Epithelial cell of proximal tubule (primary cell): ENCODE measurements around the gene OXCT2. TPM values are rescaled to one million over a fixed set of nuclear protein-coding genes. Genes with fewer than 3 reads are reported as not detected.
"Not testable (repeated sequence)": the region's sequence is repeated elsewhere in the genome, so short reads cannot be mapped to it uniquely, and the experiment has no call there.

Experiments used
- DNase-seq: peaks from one replicate; pipeline ENCODE4 v3.0.0-alpha.2; 2011; ENCODE audit warnings: low read depth
- H3K4me3 ChIP-seq: 2 replicates; pipeline ENCODE4 v1.5.1; 2011; ENCODE audit warnings: low read depth, mild to moderate bottlenecking, low read length
- CTCF ChIP-seq: conservative IDR thresholded peaks from 2 replicates; pipeline ENCODE4 v1.5.1; 2012; ENCODE audit warnings: low read depth, mild to moderate bottlenecking, low read length
- total RNA-seq: library from RNA; depleted of rRNA; stranded (reverse); fragments of >200 nt; gene quantifications from 2 replicates; pipeline ENCODE4 v1.2.3, GENCODE V29; 2015

The OXCT2 gene
- total RNA-seq, 1 donor from 2014 or later, result 15.0 TPM

GRCh38 chr1:39808784-39809517 lies 37.8 kb upstream of the OXCT2 start:
- DNase-seq, result no peak

GRCh38 chr1:39805385-39805784 lies 34.2 kb upstream of the OXCT2 start:
- no peak for DNase-seq
- H3K4me3 ChIP-seq, result no peak overlapping the region
- TF ChIP-seq CTCF, result no peak

More at GRCh38 chr1:39808784-39809517, 37.8 kb upstream of the OXCT2 start:
- TF ChIP-seq CTCF, result no peak
- no peak overlapping the region for H3K4me3 ChIP-seq

GRCh38 chr1:39802496-39803260 lies 31.5 kb upstream of the OXCT2 start:
- no peak for DNase-seq
- H3K4me3 ChIP-seq, result no peak overlapping the region
- no peak for TF ChIP-seq CTCF

- no peak overlapping the region for H3K4me3 ChIP-seq
- TF ChIP-seq CTCF, result no peak
- DNase-seq, result no peak
These were observed 29.3 kb upstream of the OXCT2 start for GRCh38 chr1:39800471-39800835.

GRCh38 chr1:39799770-39800470 lies 28.8 kb upstream of the OXCT2 start:
- no peak overlapping the region for H3K4me3 ChIP-seq
- peak; percentile 81 for TF ChIP-seq CTCF
- DNase-seq, result peak; percentile 89

GRCh38 chr1:39798859-39799769 lies 28.0 kb upstream of the OXCT2 start:
- not testable (repeated sequence) for H3K4me3 ChIP-seq
- TF ChIP-seq CTCF, result peak; percentile 33
- peak; percentile 56 for DNase-seq
